Inflammatory macrophage treated with lipopolysaccharide for 4 hours (primary cell): ENCODE data around the gene SAMD11.
"Not testable (repeated sequence)": the region's sequence is repeated elsewhere in the genome, so short reads cannot be mapped to it uniquely, and the experiment has no call there.

Source experiments
- DNase-seq: peaks from one replicate; pipeline ENCODE4 v3.0.0-alpha.2; 2020

The SAMD11 gene

DNA sequence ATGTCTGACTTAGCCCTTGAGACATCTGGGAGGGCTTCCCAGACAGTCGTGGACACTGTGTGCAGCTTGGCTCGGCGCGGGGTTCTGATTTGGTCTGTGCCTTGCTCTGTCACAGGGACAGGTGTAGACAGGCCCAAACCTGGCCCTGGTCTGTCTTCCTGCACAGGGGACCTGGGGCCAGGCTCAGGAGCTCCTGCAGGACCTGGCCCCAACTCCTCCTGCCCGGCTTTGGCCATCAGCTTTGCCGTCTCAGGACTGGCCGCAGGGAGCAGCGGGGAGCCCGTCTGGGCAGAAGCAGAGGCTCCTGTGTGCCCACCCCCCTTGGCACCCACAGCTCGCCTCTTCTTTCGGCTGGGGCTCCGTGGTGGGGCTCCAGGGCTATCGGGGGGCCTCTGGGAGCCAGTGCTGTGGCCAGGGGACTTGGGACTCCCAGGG lies 56.4 kb downstream of the SAMD11 start:
- no peak for DNase-seq

DNA sequence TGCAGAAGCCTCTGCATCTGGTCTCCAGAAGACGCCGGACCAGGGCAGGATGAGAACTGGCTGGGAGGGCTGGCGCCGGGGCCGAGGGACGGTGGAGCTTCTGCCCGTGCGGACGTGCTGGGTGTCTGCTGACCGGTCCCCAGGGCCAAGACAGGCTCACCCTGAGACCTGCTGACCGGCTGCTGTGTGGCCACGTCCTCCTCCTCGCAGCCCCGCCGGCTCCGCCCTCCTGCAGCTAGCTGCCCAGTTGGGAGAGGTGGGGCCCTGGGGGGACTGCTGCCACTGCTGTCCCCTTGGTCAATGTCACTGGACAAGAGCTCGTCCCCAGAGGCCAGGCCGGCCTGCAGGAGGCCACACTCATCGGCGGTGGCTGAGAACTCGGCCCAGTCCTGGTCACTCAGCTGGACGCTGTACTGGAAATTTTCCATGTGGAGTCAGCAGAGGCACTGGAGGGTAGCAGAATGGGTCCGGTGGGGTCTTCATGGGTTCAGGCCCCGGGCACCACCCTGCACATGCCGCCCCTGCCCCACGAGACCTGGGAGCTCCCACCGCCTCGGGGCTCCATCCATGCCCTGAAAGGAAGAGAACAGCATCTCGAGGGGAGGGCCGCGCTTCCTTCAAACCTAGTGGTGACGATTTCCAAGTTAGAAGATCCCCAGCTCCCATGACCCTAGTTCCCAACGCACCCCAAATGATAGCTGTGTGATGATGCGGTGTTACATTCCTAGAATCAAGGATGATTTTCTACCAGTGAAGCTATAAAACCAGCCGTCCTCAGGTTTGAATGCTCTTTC lies 57.1 kb downstream of the SAMD11 start:
- DNase-seq = no peak

DNA sequence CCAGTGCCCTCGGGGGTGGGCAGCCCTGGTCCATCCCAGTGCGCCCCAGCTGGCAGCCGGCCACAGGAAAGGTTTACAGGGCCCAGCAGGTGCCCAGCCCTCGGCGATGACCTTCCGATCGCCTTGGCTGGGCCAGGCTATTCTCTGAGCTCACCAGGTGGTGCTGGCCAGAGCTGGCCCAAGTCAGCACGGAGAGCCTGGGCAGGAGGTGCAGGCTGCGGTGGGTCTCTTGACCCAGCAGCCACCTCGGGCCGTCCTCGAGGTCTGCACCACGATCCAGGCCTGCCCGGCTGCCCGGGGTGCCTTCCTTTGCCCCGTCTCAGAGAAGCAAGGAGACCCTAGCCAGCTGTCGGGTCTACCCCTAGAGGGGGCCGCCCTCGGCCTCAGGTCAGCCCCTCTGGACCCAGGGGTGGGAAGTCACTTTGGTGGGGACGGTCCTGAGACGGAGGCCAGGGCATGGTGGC lies 57.8 kb downstream of the SAMD11 start:
- no peak for DNase-seq

DNA sequence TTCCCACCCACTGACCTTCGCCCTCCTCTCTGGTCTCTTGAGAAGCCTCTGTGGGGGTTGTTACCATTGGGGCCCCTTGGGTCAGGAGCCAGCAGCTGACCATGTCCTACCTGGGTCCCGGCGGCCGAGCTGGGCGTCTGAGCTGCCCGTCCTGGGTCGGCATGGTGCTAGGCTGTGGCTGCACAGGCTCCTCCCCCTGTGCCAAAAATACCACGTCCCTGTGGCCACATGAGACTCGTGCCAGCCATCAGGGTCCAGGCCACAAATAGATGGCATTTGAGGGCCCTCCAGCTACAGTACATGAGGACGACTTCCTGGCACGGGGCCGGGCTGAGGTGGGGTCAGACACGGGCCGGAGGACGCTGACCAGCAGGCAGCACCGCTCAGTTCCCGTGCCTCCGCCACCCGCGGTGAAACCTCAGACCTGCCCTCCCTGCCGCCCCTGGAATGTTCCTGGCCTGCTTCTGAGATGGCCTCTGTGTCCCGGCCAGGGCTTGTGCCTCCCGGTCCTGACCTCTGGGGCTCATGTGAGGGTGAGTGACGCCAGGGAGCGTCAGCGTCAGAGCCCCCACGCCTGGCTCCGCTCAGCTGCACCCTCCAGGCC lies 58.3 kb downstream of the SAMD11 start, which contains the start of gene PERM1:
PERM1 (minus strand) TSS at position 139 of the 604 bp plus-strand sequence. CDS start 1,064 bp downstream, outside the sequence.
- no peak for DNase-seq

DNA sequence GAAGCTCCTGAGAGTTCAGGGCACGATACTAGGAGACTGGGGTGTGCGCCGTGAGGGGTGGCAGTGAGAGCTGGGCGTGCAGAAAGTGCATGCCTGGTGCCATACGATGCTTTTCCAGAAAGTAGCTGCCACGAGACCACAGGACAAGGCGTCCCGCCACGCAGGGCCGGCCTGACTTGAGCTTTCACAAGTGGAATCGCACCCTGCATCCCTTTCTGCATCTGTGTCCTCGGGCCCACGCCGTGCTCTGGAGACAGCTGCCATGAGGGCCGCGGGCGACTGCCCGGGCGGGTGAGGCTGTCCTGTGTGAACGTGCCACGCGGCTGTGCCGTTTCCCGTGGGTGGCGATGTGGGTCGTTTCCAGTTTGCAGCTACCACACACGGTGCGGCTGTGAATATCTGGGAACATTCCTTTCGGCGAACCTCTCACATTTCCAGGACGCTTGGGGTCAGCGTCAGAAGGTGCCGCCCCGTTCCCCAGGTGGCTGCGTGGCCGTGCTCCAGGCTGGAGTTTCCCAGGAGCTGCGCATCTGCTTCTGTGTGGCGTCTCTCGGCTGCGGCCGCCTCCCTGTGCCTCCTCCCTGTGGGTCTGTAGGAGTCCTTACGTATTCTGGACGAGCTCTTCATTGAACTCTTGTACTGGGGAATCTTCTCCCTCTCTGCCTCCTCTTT lies 59.2 kb downstream of the SAMD11 start:
- DNase-seq = no peak

DNA sequence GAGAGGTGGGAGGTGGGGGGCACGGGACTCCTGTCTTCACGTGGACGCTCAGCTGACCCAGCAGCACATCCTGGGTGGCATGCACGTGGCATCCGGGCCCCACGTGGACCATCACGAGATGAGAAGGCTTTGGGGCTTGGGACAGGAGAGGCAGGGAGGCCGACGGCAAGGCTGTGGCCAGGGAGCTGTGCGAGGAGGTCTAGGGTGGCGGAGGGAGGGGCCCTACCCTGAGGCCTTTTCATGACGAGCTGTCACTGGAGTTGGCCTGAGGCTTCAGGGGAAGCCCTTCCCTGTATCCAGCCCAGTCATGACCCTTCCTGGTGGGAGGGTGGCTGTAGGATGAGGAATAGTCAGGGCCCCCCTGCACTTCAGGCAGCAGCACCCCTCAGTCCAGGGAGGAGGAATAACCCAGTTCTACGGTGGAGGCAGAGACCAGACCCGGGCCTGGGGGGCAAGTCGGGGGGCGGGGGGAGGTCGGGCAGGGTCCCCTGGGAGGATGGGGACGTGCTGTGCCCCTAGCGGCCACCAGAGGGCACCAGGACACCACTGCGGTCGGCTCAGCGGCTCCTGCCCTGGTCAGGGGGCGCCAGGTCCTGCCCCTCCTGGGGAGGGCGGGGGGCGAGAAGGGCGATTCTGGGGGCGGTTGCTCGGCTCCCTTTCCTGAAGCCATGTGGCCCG lies 60.2 kb downstream of the SAMD11 start:
- DNase-seq = no peak

DNA sequence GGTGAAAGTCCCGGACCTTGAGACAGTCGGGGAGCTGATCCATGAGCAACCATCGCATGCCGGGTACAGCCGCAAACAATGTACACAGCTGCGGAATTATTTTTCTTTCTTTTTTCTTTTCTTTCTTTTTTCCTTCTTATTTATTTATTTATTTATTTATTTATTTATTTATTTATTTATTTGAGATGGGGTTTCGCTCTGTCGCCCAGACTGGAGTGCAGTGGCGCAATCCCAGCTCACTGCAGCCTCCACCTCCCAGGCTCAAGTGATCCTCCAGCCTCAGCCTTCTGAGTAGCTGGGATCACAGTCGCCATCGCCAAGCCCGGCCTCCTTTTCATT lies 60.7 kb downstream of the SAMD11 start:
- DNase-seq = no peak

DNA sequence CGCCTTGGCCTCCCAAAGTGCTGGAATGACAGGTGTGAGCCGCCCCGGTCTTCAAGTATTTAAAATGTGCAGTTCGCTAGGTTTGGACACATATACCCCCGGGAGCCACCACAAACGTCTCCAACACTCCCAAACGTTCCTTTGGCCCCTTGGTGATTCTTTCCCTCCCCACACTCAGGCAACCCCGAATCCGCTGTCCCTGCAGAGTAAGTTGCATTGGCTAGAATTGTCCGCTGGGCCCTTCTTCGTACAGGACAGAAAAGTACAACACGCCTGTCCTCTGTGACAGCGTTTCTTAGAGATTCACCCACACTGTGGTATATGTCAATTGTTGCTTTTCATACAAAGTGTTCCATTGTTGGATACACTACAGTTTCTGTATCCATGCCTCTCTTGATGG lies 61.4 kb downstream of the SAMD11 start:
- DNase-seq = no peak

DNA sequence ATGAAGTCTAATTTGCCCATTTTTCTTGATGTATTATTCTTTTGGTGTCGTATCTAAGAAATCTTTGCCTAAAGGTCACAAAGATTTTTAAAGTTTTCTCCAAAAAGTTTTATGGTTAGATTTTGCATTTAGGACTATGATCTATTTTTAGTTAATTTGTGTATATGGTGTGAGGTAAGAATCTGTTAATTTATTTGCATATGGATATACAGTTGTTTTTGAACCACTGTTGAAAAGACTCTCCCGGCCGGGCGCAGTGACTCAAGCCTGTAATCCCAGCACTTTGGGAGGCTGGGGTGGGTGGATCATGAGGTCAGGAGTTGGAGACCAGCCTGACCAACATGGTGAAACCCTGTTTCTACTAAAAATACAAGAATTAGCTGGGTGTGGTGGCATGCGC lies 64.3 kb downstream of the SAMD11 start:
- DNase-seq = not testable (repeated sequence)

DNA sequence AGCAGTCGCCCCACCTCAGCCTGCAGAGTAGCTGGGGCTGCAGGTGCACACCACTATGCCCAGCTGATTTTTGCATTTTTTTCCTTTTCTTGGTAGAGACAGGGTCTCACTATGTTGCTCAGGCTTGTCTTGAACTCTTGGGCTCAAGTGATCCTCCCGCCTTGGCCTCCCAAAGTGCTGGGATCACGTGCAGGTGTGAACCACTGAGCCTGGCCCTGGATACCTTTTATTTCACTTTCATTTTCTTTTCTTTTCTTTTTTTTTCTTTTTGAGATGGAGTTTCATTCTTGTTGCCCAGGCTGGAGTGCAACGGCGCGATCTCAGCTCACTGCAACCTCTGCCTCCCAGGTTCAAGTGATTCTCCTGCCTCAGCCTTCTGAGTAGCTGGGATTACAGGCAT lies 67.6 kb downstream of the SAMD11 start:
- DNase-seq = not testable (repeated sequence)

DNA sequence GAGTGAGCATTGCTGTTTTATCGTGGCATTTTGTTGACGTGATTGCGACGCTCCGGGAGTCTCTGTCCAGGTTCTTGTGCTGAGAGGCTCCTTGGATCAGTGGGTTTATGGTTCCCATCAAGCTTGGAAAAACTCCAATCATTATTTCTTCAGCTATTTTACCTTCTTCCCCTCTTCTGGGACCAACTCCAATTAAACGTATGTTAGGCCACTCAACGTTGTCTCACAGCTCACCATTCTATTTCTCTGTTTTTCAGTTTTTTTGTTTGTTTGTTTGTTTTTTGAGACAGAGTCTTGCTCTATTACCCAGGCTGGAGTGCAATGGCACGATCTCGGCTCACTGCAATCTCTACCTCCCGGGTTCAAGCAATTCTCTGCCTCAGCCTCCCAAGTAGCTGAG lies 68.2 kb downstream of the SAMD11 start:
- no peak for DNase-seq

DNA sequence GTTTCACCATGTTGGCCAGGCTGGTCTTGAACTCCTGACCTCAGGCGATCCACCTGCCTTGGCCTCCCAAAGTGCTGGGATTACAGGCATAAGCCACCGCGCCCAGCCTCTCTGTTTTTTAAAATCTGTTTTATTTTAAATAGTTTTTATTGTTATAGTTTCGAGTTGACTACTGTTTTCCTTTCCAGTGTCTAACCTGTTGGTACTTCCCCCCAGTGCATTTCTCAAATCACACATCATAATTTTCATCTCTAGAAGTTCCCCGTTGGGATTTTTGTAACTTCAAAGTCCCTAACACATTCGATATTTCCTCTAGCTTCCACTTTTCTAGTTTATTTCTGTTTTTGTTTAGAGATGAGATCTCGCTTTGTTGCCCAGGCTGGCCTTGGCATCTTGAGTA lies 68.6 kb downstream of the SAMD11 start:
- no peak for DNase-seq

DNA sequence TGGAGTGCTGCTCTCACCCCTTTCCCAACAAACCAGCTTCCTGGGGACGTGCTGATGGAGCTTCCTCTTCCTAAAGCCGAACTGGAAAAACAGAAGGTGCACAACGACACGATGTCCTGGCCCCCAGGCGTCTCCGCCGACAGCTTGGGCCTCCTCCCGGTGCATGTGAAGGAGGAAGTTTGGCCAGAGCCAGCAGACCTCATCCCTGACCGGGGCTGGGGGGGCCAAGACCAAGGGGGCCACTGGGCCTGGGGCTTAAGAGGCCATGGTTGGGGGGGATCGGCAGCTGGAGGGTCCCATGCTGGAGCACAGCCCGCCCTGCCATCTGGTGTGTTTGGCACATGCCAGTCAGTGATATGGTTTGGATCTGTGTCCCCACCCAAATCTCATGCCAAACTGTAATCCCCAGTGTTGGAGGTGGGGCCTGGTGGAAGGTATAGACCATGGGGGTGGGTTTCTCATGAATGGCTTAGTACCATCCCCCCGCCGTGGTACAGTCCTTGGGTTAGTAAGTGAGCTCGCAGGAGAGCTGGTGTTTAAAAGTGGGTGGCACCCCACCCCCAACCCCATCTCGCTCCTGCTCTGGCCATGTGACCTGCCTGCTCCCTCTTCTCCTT lies 69.8 kb downstream of the SAMD11 start:
- no peak for DNase-seq
